IMR-90 (cell line): ENCODE data around the gene FBXL13. TPM values are rescaled to one million over a fixed set of nuclear protein-coding genes. Genes with fewer than 3 reads are reported as not detected.

ENCODE experiments used
- ATAC-seq: fragments of 200-7000 bp; cut with Tn5 transposase; 2 replicates; pipeline ENCODE4 v1.9.1; 2020; ENCODE audit warnings: low read depth, mild to moderate bottlenecking, moderate library complexity
- BruUV-seq: library from RNA; stranded (reverse); fragments of 400-500 nt; replicated peaks from 2 replicates; lab custom pipeline; 2021; lab: Mats Ljungman, UMichigan
- CTCF ChIA-PET: fragments of 300-600 bp; formaldehyde crosslinking; extraction: SDS; loops from one replicate; lab custom pipeline; 2021; ENCODE audit warnings: antibody characterized with exemption; lab: Yijun Ruan, JAX
- POLR2A ChIA-PET: fragments of 300-600 bp; sonication (Branson Sonifier 250); formaldehyde crosslinking; loops from one replicate; lab custom pipeline; 2022; ENCODE audit warnings: antibody characterized with exemption; ENCODE audit not compliant: unreplicated experiment; lab: Charles Lee
- DNase-seq: peaks from one replicate; pipeline ENCODE4 v3.0.0; 2013
- H2AFZ ChIP-seq: replicated peaks from 2 replicates; pipeline ENCODE3; 2013; ENCODE audit warnings: low read length, mild to moderate bottlenecking; ENCODE audit not compliant: poor library complexity
- H2AK5ac ChIP-seq: 2 replicates; pipeline ENCODE4 v1.6.1; 2013; ENCODE audit warnings: low read depth, low read length, inconsistent platforms
- H2AK9ac ChIP-seq: replicated peaks from 2 replicates; pipeline ENCODE3; 2013; ENCODE audit warnings: mild to moderate bottlenecking, low read depth, low read length, moderate library complexity; ENCODE audit not compliant: poor library complexity
- H2BK120ac ChIP-seq: 2 replicates; pipeline ENCODE4 v1.6.1; 2013; ENCODE audit warnings: low read depth, low read length, inconsistent platforms
- H2BK15ac ChIP-seq: 3 replicates; pipeline ENCODE4 v1.6.1; 2013; ENCODE audit warnings: low read depth, low read length, inconsistent platforms
- H2BK20ac ChIP-seq: 2 replicates; pipeline ENCODE4 v1.6.1; 2013; ENCODE audit warnings: low read depth, mild to moderate bottlenecking, inconsistent platforms, low read length, moderate library complexity
- H2BK5ac ChIP-seq: 2 replicates; pipeline ENCODE4 v1.6.1; 2013; ENCODE audit warnings: mild to moderate bottlenecking, low read depth, low read length, inconsistent platforms; ENCODE audit not compliant: poor library complexity, severe bottlenecking
- H3K14ac ChIP-seq: replicated peaks from 2 replicates; pipeline ENCODE4 v1.6.1; 2013; ENCODE audit warnings: low read depth, low read length, inconsistent platforms
- H3K18ac ChIP-seq: 2 replicates; pipeline ENCODE4 v1.6.1; 2013; ENCODE audit warnings: low read depth, low read length, control low read depth
- H3K23ac ChIP-seq: 2 replicates; pipeline ENCODE4 v1.6.1; 2013; ENCODE audit warnings: low read depth, low read length, inconsistent platforms
- H3K27ac ChIP-seq: 2 replicates; pipeline ENCODE4 v1.5.1; 2013; ENCODE audit warnings: mild to moderate bottlenecking, control low read depth, low read length; ENCODE audit not compliant: insufficient read depth
- H3K27me3 ChIP-seq: 2 replicates; pipeline ENCODE4 v1.6.1; 2013; ENCODE audit warnings: low read length; ENCODE audit not compliant: control insufficient read depth, insufficient read depth
- H3K36me3 ChIP-seq: 2 replicates; pipeline ENCODE4 v1.6.1; 2013; ENCODE audit warnings: low read length, mixed read lengths; ENCODE audit not compliant: control insufficient read depth, insufficient read depth
- H3K4ac ChIP-seq: 2 replicates; pipeline ENCODE4 v1.6.1; 2013; ENCODE audit warnings: low read depth, low read length, inconsistent platforms
- H3K4me1 ChIP-seq: 2 replicates; pipeline ENCODE4 v1.6.1; 2013; ENCODE audit warnings: low read length, mixed read lengths; ENCODE audit not compliant: control insufficient read depth, insufficient read depth
- H3K4me2 ChIP-seq: 2 replicates; pipeline ENCODE4 v1.6.1; 2013; ENCODE audit warnings: low read depth, mild to moderate bottlenecking, control low read depth, low read length, moderate library complexity
- H3K4me3 ChIP-seq: 2 replicates; pipeline ENCODE4 v1.5.1; 2013; ENCODE audit warnings: low read depth, mild to moderate bottlenecking, control low read depth, low read length, moderate library complexity; ENCODE audit not compliant: insufficient read depth
- H3K56ac ChIP-seq: 2 replicates; pipeline ENCODE4 v1.6.1; 2013; ENCODE audit warnings: low read length, inconsistent platforms; ENCODE audit not compliant: insufficient read depth; ENCODE audit errors: extremely low read depth
- H3K79me1 ChIP-seq, 2 experiments: 2 replicates each; pipeline ENCODE4 v1.6.1; 2013; ENCODE audit warnings: low read length in 2 of 2, inconsistent platforms in 1 of 2, low read depth in 1 of 2
- H3K9ac ChIP-seq: 2 replicates; pipeline ENCODE4 v1.6.1; 2013; ENCODE audit warnings: low read depth, low read length, control low read depth
- H3K9me1 ChIP-seq: 2 replicates; pipeline ENCODE4 v1.6.1; 2013; ENCODE audit warnings: low read length, inconsistent platforms; ENCODE audit not compliant: insufficient read depth
- H3K9me3 ChIP-seq: 2 replicates; pipeline ENCODE4 v1.6.1; 2013; ENCODE audit warnings: low read length; ENCODE audit not compliant: control insufficient read depth, insufficient read depth
- H4K20me1 ChIP-seq: 2 replicates; pipeline ENCODE4 v1.6.1; 2013; ENCODE audit warnings: low read length, inconsistent platforms; ENCODE audit not compliant: insufficient read depth
- H4K5ac ChIP-seq: 2 replicates; pipeline ENCODE4 v1.6.1; 2013; ENCODE audit warnings: mild to moderate bottlenecking, low read depth, low read length, control low read depth
- H4K8ac ChIP-seq, 2 experiments: 2 replicates each; pipeline ENCODE4 v1.6.1; 2013; ENCODE audit warnings: low read depth in 2 of 2, low read length in 2 of 2, control low read depth in 1 of 2, inconsistent platforms in 1 of 2
- H4K91ac ChIP-seq: 2 replicates; pipeline ENCODE4 v1.6.1; 2013; ENCODE audit warnings: low read depth, low read length, inconsistent platforms; ENCODE audit not compliant: insufficient read depth
- BHLHE40 ChIP-seq: fragments of 150-350 bp; IDR thresholded peaks from 2 replicates; pipeline ENCODE4 v1.6.1; 2016; ENCODE audit warnings: mild to moderate bottlenecking, low read depth, low read length
- CHD1 ChIP-seq: IDR thresholded peaks from 2 replicates; pipeline ENCODE4 v1.6.1; 2012; ENCODE audit warnings: low read depth, low read length, improper control_type of control experiment
- CTCF ChIP-seq: conservative IDR thresholded peaks from 2 replicates; pipeline ENCODE4 v1.5.1; 2012; ENCODE audit warnings: mild to moderate bottlenecking, low read depth, low read length, improper control_type of control experiment
- ELK1 ChIP-seq: fragments of 150-350 bp; IDR thresholded peaks from 2 replicates; pipeline ENCODE4 v1.6.1; 2016; ENCODE audit warnings: low read depth, mild to moderate bottlenecking, low read length, moderate library complexity, borderline replicate concordance
- FOS ChIP-seq: fragments of 150-350 bp; IDR thresholded peaks from 2 replicates; pipeline ENCODE4 v1.6.1; 2016; ENCODE audit warnings: low read depth, low read length
- MAZ ChIP-seq: IDR thresholded peaks from 2 replicates; pipeline ENCODE4 v1.6.1; 2012; ENCODE audit warnings: low read depth, mild to moderate bottlenecking, low read length, improper control_type of control experiment, moderate library complexity, borderline replicate concordance
- MXI1 ChIP-seq: IDR thresholded peaks from 2 replicates; pipeline ENCODE4 v1.6.1; 2012; ENCODE audit warnings: low read depth, mild to moderate bottlenecking, low read length, moderate library complexity, borderline replicate concordance
- POLR2A ChIP-seq: IDR thresholded peaks from 2 replicates; pipeline ENCODE4 v1.6.1; 2012; ENCODE audit warnings: mild to moderate bottlenecking, low read depth, low read length
- RAD21 ChIP-seq: IDR thresholded peaks from 2 replicates; pipeline ENCODE4 v1.6.1; 2012; ENCODE audit warnings: low read length, improper control_type of control experiment
- RCOR1 ChIP-seq: IDR thresholded peaks from 2 replicates; pipeline ENCODE4 v1.6.1; 2012; ENCODE audit warnings: mild to moderate bottlenecking, low read length, improper control_type of control experiment; ENCODE audit not compliant: insufficient replicate concordance
- WGBS, 2 experiments: methylation state at CpG; one replicate each; pipeline versions ENCODE4 v1.1.5 to v1.1.7; 2013; ENCODE audit warnings: missing lambda C conversion rate in 2 of 2; ENCODE audit not compliant: insufficient read length in 1 of 2; ENCODE audit errors: extremely low coverage in 2 of 2; 5-methylcytosine and 5-hydroxymethylcytosine counted together
- dilution Hi-C: fragments of 300-500 bp; cut with HindIII; formaldehyde crosslinking; loops from one replicate; pipeline ENCODE4 v1.14.3; 2018; ENCODE audit warnings: low sequenced_read_pairs; ENCODE audit not compliant: unreplicated experiment
- in situ Hi-C: fragments of 300-500 bp; cut with MboI; formaldehyde crosslinking; loops from 3 replicates; pipeline ENCODE4 v1.14.3; 2019; ENCODE audit warnings: low sequenced_read_pairs, inconsistent platforms, mixed read lengths
- intact Hi-C: fragments of 100-400 bp; cut with micrococcal nuclease; formaldehyde crosslinking; loops from 2 replicates; pipeline ENCODE4 v1.10.0; 2022
- polyA plus RNA-seq, 3 experiments: library from polyadenylated mRNA; depleted of rRNA; stranded (reverse); fragments of >200 nt; gene quantifications; 2 replicates each; pipeline ENCODE4 v1.2.3, GENCODE V29; 2012; ENCODE audit warnings: low replicate concordance in 1 of 3
- total RNA-seq: library from RNA; depleted of rRNA; stranded (reverse); fragments of >200 nt; gene quantifications from 2 replicates; pipeline ENCODE4 v1.2.3, GENCODE V29; 2012

FBXL13 gene
- total and polyA plus RNA-seq, 2 of the 4 experiments (the other 2 are of a cell fraction): 0.24 to 0.36 TPM

GRCh38 chr7:103097041-103097440, 22.4 kb upstream of the FBXL13 start:
- Histone ChIP-seq H3K4me1 (no peaks in the 10 kb centered on the region), H2AK9ac (no peak overlapping the region), H3K23ac (no peak overlapping the region), H4K8ac (no peak overlapping the region), H3K4me3 (no peak overlapping the region), H2AK5ac (no peak overlapping the region), H4K5ac (no peak overlapping the region), H4K20me1 (no peaks in the 10 kb centered on the region), H2BK120ac (no peak overlapping the region), H3K18ac (no peak overlapping the region), H4K91ac (no peak overlapping the region), H3K36me3 (peaks cover 14% of the 10 kb centered on the region), H2BK5ac (no peak overlapping the region), H2AFZ (no peak overlapping the region), H3K9me3 (no peaks in the 10 kb centered on the region), H3K4ac (no peak overlapping the region), H3K56ac (no peak overlapping the region), H3K9me1 (no peaks in the 10 kb centered on the region), H2BK20ac (no peak overlapping the region), H3K4me2 (no peak overlapping the region), H3K27ac (no peak overlapping the region), H2BK15ac (no peak overlapping the region), H3K27me3 (no peaks in the 10 kb centered on the region), H3K9ac (no peak overlapping the region), H3K14ac (no peak overlapping the region), H3K79me1 (no peaks in the 10 kb centered on the region)
- dilution Hi-C loops (no loop called here), in situ Hi-C loops (no loop called here), intact Hi-C loops (no loop called here)
- ATAC-seq (no peak), DNase-seq (no peak)
- BruUV-seq: no TSS peak
- no peak for TF ChIP-seq MXI1
- no peak for TF ChIP-seq FOS
- TF ChIP-seq MAZ: no peak
- TF ChIP-seq CHD1: no peak
- no peak for TF ChIP-seq RCOR1
- no peak for TF ChIP-seq CTCF
- TF ChIP-seq RAD21: no peak
- TF ChIP-seq BHLHE40: no peak
- TF ChIP-seq ELK1: no peak
- no peak for TF ChIP-seq POLR2A
- ChIA-PET POLR2A (no interaction called here), CTCF (no interaction called here)
- 100% methylated on average over 1 of the region's 2 CpGs; no CpG with 5 or more reads in 1 of the 2 experiments for WGBS, 2 experiments
